ENCODE data around the gene TMEM150C. TPM values are rescaled to one million over a fixed set of nuclear protein-coding genes. Genes with fewer than 3 reads are reported as not detected.
"Not testable (repeated sequence)": the region's sequence is repeated elsewhere in the genome, so short reads cannot be mapped to it uniquely, and the experiment has no call there.

The TMEM150C gene
- polyA plus RNA-seq, 4 donors, result 25.3 to 30.1 (median 28.2) TPM

DNA sequence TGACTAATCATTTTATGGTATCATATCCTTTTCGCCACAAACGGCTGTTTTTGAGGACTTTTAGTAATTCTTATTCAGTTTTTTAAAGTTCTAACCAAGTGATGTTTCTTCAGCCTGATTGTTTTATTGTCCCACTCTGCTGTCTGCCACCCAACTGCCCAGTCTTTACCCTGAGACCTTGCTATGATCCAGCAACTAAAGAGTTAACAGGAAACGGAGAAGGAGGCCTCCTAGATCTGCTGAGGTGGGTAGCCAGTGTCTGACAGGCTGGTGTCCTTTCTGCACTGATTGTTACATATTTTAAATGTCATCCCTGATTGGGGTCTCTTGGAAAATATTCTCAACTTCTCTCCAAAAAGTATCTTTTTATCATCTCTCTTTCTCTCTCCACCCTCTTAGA, 7.9 kb upstream of the TMEM150C start:
- no peak for DNase-seq (ENCODE audit: low read depth in 4 of 4, low spot score in 3 of 4)

DNA sequence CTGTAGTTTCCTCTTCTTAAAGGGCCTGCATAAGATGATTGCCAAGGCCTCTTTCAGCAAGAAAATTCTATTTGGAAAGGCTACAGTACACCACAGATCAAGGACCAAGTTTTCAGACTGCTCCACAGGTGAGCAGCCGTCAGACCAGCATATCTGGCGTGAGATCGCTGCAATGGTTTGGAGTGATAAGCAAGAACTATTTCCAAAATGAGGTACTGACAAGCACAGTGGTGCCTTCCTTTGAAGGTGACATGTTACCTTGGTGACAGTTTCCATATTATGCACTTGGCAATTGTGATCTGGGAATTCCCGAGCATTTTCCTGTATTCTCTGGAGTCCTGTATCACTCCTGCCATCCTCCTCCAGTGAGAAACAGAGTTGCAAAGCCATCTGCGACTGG, 7.3 kb upstream of the TMEM150C start:
- no peak for DNase-seq (ENCODE audit: low read depth in 4 of 4, low spot score in 3 of 4)

GRCh38 chr4:82567444-82567843, 5.7 kb upstream of the TMEM150C start:
- DNase-seq (ENCODE audit: low read depth in 4 of 4, low spot score in 3 of 4), result no peak

DNA sequence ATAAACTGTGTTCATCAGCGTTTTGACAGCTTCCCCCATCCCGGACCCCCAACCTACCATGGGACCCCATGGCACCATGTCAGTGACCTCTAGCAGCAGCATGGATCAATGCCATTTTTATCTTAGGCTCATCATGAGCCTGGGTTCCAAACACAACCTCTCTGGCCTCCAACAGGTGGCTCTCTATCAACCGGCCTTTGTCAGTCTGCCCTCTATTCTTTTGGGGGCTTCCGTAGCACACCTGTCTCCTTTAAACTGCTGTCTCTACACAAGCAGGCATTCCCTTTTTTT, 721 bp upstream of the TMEM150C start:
- no peak for DNase-seq (ENCODE audit: low read depth in 4 of 4, low spot score in 3 of 4)

GRCh38 chr4:82560853-82561785, 669 bp downstream of the TMEM150C start:
- DNase-seq (ENCODE audit: low read depth in 4 of 4, low spot score in 3 of 4), result no peak

GRCh38 chr4:82559735-82560120, 2.1 kb downstream of the TMEM150C start:
- DNase-seq (ENCODE audit: low read depth in 4 of 4, low spot score in 3 of 4), result no peak

DNA sequence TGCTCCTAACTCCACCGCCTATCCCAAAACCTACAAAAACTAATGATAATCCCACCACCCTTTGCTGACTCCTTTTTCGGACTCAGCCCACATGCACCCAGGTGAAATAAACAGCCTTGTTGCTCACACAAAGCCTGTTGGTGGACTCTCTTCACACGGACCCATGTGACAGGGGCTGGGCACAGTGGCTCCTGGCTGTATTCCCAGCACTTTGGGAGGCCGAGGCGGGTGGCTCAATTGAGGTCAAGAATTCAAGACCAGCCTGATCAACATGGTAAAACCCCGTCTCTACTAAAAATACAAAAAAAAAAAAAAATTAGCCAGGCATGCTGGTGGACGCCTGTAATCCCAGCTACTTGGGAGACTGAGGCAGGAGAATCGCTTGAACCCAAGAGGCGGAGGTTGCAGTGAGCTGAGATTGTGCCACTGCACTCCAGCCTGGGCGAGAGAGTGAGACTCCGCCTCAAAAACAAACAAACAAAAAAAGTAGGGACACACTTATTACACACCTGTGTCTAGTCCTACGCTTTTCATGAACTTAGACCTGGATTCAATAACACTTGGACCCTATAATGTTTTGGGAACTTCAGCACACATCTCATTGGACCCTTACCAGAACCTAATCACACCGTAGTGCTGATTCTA, 2.6 kb downstream of the TMEM150C start:
- not testable (repeated sequence) for DNase-seq (ENCODE audit: low read depth in 4 of 4, low spot score in 3 of 4)

GRCh38 chr4:82555276-82555675, 6.5 kb downstream of the TMEM150C start:
- DNase-seq (ENCODE audit: low read depth in 4 of 4, low spot score in 3 of 4), result no peak

- DNase-seq (ENCODE audit: low read depth in 4 of 4, low spot score in 3 of 4), result no peak
These were observed 8.8 kb downstream of the TMEM150C start for GRCh38 chr4:82553020-82553419.

GRCh38 chr4:82551734-82552133, 10.1 kb downstream of the TMEM150C start:
- no peak for DNase-seq (ENCODE audit: low read depth in 4 of 4, low spot score in 3 of 4)

DNA sequence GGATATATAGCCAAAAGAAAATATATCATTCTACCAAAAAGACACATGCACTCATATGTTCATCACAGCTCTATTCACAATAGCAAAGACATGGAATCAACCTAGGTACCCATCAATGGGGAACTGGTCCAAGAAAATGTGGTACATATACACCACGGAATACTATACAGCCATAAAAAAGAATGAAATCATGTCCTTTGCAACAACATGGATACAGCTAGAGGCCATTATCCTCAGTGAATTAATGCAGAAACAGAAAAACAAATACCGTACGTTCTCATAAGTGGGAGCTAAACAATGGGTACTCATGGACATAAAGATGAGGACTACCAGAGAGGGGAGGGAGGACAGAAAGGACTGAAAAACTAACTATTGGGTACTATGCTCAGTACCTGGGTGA, 13.9 kb downstream of the TMEM150C start:
- not testable (repeated sequence) for DNase-seq (ENCODE audit: low read depth in 4 of 4, low spot score in 3 of 4)

DNA sequence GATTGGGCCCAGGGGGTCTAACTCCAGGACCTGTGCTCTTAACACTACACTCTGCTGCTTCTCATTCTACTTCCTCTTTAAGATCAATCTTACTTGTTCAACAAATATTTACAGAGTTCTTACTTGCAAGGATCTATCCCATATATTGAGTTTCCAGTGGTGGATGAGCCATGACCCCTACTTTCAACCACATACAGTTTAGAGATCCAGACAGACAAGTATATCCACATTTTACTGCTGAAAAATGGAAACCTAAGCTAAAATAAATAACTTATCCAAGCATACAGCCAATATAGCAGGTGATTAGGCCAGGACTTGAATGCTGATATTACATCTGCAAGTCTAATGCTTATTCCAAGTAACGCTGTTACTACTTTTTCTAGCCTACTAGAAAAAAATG, 18.7 kb downstream of the TMEM150C start:
- DNase-seq (ENCODE audit: low read depth in 4 of 4, low spot score in 3 of 4), result no peak

GRCh38 chr4:82542642-82543041, 19.1 kb downstream of the TMEM150C start:
- DNase-seq (ENCODE audit: low read depth in 4 of 4, low spot score in 3 of 4), result no peak

GRCh38 chr4:82529322-82529721, 32.5 kb downstream of the TMEM150C start:
- DNase-seq (ENCODE audit: low read depth in 4 of 4, low spot score in 3 of 4), result no peak

- DNase-seq (ENCODE audit: low read depth in 4 of 4, low spot score in 3 of 4), result no peak
These were observed 32.9 kb downstream of the TMEM150C start for GRCh38 chr4:82528868-82529267.

- no peak for DNase-seq (ENCODE audit: low read depth in 4 of 4, low spot score in 3 of 4)
These were observed 33.7 kb downstream of the TMEM150C start for GRCh38 chr4:82528074-82528473.

DNA sequence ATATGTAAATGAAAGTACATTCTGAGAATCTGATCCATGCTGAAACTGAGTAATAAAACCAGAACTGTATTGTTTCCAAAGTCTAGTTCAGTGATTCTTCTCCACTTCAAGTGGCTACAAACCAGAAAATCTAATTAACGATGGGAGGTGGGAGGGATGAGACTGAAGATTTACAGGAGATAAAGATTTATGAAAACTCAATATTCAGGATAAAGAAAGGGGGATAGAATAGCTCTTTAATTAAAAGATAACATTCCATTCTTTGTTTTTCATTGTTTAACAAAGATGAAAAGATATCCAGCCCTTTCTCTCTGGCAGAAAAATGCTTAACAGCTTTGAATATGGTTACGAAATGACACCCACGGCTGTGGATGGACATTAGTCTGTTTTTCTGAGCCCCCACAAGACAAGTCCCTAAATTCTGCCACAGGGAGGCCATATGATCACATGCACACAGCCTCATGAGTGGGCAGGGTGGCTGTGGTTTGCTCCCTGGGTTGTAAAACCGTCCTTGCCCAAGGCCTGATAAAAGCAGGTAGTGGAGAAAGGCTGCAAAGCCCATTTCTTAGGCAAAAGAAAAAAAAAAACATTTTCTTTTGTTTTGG, 36.4 kb downstream of the TMEM150C start:
- DNase-seq (ENCODE audit: low read depth in 4 of 4, low spot score in 3 of 4), result peak in 2 of 4 donors; percentile 12 to 23

DNA sequence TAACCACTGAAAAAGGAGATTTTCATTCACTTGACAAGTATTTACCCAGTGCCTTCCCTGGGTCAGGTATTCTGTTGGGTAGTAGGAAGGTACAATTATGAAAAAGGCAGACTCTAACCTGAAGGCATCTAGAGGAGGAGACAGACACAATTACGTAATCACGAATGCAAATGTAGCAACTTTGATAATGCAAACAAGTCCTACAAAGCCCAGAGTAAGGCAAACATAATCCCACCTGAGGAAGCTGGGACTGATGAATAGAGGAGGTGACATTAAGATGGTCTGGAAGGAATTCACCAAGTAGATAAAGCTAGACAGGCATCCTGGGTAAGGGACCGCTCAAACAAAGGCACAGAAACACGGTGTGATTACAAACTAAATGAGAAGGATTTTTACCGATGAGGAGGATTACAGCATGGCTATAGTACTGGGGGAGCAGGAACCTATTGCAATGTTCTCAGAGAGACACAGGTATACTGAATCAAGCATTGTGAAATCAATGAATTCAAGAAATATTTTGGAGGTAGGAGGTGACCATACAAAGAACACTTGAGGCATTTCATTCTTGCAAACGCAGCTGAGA, 37.1 kb downstream of the TMEM150C start:
- DNase-seq (ENCODE audit: low read depth in 4 of 4, low spot score in 3 of 4), result no peak

DNA sequence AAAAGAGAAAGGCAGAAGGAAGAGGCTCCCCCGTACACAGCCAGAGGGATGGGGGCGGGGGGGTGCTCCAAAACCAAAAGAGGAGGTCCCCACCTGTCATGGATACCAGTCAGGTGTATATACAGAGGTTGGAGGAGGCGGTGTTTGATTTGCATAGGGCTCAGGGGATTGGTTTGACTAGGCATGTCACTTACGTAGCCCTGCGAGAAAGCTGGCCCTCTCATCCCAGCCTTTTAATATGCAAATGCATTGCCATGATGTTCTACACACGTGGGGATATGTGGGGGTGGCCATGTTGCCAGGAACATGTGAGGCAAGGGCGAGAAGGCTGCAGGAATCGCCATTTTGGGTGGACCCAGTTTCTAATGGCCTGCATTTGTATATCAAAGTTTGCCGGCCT, 38.6 kb downstream of the TMEM150C start:
- no peak for DNase-seq (ENCODE audit: low read depth in 4 of 4, low spot score in 3 of 4)

DNA sequence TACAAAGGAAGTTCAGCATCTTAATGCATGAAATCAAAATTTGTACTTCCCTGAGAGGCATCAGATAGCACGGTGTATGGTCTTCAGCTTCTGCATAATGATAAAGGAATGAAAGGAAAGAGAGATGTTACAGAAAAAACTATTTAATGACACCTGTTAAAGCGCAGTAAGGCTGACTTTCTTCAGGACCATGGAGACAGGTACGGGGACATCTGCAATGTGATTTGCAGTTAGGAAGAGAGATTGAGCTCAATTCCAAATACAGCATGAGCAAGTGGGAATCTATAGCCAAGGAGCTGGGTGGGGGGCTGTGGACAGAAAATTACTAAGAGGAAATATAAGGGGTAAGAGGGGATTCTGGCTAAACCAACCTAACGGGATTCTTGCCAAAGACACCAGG, 39.3 kb downstream of the TMEM150C start:
- DNase-seq (ENCODE audit: low read depth in 4 of 4, low spot score in 3 of 4), result no peak

DNA sequence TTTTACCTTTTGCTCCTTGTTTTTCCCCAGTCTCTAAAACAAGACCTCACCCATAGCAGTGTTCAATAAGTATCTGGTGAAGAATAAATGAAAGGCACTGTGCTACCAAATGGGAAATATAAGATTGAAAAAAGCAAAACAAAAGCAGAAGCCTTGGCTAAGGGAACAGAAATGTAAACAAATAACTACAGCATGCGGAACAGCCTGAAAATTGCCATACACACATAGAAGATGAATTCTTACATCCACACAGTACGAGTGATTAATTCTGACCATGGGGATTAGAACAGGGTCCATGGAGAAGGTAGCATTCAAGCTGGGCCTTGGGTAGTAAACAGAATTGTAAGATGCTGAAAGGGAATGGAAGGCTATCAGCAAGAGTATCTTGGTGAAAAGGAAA, 40.5 kb downstream of the TMEM150C start:
- DNase-seq (ENCODE audit: low read depth in 4 of 4, low spot score in 3 of 4), result no peak

Data from right renal pelvis (tissue), 4 donors.